DND-41 (cell line): ENCODE results near the gene SLC12A4.

ENCODE experiments used
- EZH2 ChIP-seq: IDR thresholded peaks from 3 replicates; pipeline ENCODE4 v1.6.1; 2012; ENCODE audit warnings: borderline replicate concordance, low read depth, mild to moderate bottlenecking, moderate library complexity, low read length, inconsistent platforms; ENCODE audit not compliant: severe bottlenecking
- TF ChIP-seq, protein P1 (sequence below): IDR thresholded peaks from 2 replicates; pipeline ENCODE4 v1.5.1; 2012; ENCODE audit warnings: borderline replicate concordance, low read length, moderate library complexity, mild to moderate bottlenecking; ENCODE audit not compliant: poor library complexity, severe bottlenecking; ENCODE audit errors: extremely low read depth

DNA sequence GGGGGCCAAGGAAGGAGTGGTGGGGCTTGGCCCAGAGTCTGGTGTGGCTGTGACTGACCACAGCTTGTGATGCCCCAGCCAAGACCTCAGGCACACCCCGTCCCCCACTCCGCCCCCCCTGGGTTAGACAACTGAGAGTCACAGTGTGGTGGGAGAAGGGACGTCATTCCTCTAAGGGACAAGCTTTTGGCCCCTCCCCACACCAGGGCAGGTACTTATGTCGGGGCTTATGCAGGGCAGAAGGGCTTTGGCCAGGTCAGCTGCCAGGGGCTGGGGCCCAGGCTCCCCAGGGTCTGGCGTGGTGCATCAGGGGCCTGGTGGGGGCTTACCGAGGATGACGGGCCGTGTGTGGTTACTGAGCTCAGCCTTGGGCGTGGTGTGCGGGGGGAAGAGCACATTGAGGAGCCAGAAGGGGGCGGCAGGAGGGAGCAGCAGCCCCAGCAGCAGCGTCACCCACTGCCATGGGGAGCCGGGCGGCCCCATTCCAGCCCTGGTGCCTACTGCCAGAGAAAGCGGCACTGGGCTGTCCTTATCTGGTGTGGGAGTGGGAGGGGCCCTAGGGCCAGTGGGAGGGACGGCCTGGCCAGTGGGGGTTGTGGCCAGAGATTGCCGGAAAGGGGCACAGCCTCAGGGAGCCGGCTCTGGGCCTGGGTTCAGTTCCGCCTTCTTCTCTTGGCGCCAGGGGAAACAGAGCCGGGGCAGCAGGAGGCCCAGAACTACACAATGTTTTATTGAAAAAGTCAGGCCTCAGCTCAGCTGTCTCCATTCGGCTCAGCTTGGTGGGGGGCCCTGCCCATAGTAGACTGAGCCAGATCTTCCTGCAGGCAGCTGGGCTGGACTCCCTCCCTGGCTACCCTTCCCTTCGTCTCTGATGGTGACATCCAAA lies 24.6 kb downstream of the SLC12A4 start, which contains the start of gene LCAT:
- TF ChIP-seq, protein P1, sequence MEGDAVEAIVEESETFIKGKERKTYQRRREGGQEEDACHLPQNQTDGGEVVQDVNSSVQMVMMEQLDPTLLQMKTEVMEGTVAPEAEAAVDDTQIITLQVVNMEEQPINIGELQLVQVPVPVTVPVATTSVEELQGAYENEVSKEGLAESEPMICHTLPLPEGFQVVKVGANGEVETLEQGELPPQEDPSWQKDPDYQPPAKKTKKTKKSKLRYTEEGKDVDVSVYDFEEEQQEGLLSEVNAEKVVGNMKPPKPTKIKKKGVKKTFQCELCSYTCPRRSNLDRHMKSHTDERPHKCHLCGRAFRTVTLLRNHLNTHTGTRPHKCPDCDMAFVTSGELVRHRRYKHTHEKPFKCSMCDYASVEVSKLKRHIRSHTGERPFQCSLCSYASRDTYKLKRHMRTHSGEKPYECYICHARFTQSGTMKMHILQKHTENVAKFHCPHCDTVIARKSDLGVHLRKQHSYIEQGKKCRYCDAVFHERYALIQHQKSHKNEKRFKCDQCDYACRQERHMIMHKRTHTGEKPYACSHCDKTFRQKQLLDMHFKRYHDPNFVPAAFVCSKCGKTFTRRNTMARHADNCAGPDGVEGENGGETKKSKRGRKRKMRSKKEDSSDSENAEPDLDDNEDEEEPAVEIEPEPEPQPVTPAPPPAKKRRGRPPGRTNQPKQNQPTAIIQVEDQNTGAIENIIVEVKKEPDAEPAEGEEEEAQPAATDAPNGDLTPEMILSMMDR = no peak
- TF ChIP-seq EZH2 = no peak
